Measurements from ENCODE around the gene HK1.

DNA sequence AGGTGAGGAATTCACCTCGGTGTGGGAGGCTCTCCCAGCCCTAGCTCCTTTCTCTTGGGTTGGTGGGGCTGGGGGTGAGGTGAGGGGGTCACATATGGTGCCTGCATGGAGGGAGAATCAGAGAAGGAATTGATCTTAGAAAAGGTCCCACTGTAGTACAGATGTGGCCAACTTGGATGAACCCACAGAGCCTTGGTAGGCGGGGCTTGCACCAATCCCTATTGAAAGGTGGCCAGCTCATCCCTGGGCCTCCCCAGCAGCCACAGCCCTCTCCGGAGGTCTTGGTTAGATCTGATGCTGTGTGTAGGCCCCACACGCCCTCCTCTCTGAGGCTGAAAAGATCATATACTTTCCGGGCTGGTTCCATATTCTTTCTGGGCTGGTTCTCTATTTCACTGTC, 39.2 kb upstream of the HK1 start:
- TF ChIP-seq CTCF (IDR thresholded peaks at IDR 0.05; ENCODE audit: insufficient read depth, low read depth, low read length) = no peak
- no peak for TF ChIP-seq EZH2 (IDR thresholded peaks at IDR 0.05; ENCODE audit: insufficient read depth, low read length)

Data from astrocyte (in vitro differentiated cells and primary cell).